NCI-H2171 (cell line): Measurements from ENCODE around the gene NCAM2.
"Not testable (repeated sequence)": the region's sequence is repeated elsewhere in the genome, so short reads cannot be mapped to it uniquely, and the experiment has no call there.

Experiments
- DNase-seq: peaks from one replicate; lab custom pipeline; 2025; lab: John Stamatoyannopoulos, UW

The NCAM2 gene

DNA sequence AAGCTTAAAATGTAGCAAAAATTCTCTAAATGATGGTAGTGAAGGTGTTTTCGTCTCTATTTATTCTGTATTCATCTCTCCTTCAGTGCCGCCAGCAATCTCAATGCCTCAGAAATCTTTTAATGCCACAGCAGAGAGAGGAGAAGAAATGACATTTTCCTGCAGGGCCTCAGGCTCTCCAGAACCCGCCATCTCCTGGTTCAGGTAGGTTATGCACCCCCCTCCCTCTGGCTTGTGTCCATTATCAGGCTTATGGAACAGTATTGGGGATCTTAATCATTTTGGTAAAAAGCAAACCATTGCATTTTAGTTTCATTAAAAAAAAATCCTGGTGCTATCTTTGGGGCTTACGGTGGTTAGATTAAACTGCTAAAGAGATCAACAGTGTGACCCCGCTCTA lies 326.1 kb downstream of the NCAM2 start:
- DNase-seq = no peak

DNA sequence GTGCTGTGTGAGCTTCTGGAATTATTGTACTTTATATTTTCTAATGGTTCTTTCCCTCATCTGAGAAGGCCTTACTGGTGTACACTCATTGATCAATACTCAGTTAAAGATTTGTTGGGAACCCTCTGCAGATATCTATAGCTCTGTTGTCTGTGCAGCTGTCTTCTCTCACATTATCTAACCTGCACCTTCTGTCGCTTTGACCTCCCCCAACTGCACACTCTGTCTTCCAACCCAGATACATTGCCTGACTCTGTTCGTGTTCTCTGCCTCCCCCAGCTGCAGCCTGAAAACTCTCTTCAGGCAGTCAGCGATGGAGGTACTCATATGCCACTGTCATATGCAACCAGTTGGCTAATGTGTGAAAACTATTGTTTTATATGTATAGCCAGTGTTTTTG lies 334.3 kb downstream of the NCAM2 start:
- no peak for DNase-seq

DNA sequence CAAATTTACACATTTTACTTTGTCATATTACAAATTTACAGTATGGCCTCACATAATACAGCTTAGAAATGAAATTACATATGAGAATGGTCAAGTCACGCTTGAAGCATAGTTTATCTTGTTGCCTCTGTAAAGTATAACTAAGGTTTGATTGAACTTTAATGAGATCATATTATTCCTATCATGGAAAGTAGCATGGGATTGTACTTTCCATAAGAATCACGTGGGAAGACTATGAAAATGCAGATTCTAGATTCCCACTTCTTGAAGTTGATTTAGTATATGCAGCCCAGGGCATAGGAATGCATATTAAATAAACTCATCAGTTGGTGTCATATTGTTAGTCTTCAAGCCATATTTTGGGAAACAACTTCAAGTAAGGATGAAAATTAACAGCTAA lies 342.8 kb downstream of the NCAM2 start:
- DNase-seq = no peak

DNA sequence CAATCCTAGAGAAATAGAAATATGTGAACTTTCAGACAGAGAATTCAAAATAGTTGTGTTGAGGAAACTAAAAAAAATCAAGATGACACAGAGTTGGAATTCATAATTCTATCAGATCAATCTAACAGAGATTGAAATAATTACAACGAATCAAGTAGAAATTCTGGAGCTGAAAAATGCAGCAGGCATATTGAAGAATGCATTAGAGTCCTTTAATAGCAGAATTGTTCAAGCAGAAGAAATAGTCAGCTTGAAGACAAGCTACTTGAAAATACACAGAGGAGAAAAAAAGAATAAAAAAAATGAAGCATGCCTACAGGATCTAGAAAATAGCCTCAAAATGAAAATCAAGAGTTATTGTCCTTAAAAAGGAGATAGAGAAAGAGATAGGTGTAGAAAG lies 347.1 kb downstream of the NCAM2 start:
- no peak for DNase-seq

DNA sequence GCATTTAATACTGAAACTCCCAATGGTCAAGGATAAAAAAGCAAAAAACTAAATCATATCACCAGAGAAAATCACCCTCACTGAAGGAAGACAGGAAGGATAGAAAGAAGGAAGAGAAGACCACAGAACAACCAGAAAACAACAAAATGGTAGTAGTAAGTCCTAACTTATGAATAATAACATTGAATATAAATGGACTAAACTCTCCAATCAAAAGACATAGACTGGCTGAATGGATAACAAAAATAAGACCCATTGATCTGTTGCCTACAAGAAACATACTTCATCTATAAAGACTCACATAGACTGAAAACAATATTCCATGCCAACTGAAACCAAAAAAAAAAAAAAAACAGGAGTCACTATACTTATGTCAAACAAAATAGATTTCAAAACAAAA lies 347.7 kb downstream of the NCAM2 start:
- no peak for DNase-seq

DNA sequence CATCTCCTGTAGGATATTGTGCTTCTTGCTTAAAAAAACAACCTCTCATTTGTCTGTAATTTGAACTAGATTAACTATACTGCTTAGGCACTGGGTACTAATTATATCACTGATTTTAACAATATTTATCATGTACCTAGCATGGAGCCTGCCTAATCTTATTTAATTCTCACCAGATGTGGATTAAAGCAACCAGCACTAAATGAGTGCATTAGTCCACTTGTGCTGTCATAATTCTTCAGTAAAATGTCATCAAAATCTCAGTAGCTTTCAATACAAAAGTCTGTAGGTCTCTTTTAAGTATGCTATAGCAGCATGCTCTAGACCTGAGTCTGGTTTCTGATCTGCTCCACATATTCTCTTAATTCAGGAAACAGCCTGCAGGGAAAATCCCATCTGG lies 368.1 kb downstream of the NCAM2 start:
- DNase-seq = no peak

DNA sequence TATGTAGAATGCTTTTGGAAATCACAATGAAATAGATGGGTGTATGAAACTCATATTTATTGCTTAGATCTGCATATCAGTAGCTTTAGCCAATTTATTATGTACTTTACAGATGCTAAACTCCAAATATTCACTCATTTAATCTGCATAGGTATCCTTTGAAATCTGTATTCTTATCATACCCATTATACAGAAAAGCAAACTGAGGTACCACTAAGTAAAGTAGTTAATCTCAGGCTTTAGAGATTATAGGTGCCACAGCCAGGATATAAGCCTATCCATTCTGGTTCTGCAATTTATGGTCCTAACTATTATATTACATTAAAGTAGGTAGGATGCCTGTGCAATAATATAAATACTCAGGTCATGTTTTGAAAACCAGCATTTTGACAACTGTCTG lies 369.4 kb downstream of the NCAM2 start:
- DNase-seq = no peak

DNA sequence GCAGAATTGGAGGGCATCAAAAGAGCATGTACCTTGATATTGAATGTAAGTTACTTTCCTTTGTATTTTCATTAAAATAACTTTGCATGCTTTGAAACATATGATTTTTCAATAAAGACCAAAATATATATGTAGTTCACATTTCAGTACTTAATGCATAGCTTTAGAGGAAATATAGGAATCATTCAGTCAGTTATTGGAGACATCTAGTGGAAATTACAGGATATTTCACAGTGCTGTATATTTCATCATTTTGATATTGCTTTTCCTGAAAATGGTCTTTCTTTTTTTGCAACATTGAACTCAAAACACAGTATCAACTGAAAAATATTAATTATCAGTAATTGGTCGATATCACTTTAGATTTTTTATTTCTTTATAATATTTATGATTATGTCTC lies 375.8 kb downstream of the NCAM2 start:
- DNase-seq = no peak

DNA sequence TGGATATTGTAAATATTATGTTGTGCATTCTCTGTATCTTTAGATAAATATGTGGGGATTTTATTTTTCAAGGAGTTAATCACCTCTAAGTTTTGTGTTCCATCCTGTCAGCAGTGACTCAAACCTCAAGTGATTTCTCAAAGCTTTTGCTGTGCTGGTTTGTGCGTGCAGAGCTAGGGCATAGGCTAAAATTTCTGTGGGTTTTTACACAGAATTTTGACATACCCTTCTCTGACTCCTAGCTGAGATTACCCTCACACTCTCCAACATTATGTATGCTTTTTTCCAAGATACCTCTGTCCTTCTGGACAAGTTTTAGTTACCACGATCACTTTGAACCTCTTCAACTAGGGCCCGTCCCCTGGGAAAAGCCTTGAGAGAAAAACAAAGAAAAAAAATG lies 384.9 kb downstream of the NCAM2 start:
- DNase-seq = no peak

DNA sequence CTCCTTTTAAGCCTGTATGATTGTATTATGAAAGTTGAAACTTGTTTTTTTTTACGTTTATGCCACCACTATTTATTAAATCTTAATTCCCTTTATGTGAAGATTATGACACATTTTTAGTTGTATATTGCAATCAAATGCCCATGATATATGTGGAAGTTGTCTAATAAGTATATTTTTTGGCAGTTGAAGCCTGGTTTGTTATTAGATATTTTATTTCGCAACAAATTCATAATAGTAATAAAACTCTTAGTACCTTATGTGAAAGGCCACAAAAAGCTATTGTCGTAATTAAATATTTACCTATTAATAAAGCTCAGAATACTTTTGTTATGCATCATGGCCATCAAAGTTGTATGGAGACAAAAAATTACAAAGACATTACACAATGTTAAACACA lies 386.8 kb downstream of the NCAM2 start:
- no peak for DNase-seq

DNA sequence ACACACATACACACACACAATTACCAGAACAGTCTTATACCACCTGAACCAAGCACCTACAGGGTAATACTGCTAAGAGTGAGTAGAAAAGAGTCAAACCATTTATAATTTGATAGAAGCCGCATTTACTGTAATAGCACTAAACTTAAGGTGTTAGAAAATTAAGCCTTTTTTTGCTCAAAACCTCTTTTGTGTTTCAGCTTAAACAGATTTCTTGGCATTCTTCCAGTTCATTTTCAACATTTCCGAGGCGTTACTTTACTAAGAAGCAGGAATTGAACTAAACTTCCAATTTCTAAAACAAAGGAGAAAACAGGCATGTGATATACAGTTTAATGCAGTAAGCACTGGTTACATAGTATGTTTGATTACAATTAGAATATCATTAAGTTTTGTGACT lies 387.2 kb downstream of the NCAM2 start:
- DNase-seq = no peak

DNA sequence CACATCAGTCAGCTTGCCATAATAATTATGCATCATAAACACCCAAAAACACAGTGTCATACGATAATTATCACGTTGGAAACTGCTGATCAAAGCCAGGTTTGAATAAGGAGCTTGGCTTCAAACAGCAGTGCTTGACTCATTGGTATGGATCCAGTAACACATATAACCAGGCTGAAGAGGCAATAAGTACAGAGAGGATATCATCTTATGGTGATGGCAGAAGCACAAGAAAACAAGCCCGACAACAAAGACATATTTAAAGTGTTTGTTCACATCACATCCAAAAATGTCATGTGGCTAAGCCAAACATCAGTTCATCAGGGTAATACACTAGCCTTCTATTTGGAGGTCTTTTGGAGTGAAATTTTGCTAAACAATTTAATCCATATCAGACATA lies 389.7 kb downstream of the NCAM2 start:
- no peak for DNase-seq

DNA sequence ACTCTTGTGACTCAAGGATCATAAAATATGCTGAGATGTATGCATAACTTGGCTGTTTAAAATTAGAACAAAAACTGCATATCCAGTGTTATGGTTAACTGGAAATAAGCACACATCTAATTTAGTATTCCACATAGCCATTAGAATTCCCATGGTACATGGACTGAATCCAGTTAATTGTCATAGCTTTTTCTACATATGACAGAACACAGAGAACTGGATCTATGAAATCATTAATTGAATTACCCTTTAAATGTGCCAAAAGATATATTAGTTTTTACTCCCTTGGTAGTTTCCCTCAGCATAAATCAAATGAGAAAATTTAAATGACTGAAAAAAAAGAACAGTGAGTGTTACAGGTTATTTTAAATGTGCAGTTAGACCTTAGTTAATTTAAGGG lies 395.9 kb downstream of the NCAM2 start:
- no peak for DNase-seq

DNA sequence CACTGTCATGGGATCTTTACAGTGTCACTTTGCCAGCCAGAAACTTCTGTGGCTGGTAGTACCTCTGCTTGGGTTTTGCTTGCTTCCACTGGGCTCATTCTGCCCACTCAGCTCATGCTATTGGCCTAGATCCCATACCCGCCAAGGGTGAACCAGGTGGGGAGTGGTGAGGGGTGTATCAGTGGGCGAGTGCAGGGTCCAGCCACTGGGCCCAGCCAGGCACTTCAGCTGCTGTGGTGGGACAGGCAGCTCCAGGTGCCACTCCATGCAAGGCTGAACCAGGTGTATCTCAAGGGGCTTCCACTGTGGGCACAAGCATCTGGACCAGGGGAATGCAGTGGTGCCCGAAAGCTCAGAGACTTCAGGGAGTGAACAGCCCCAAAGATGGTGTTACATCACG lies 398.2 kb downstream of the NCAM2 start:
- DNase-seq = no peak

DNA sequence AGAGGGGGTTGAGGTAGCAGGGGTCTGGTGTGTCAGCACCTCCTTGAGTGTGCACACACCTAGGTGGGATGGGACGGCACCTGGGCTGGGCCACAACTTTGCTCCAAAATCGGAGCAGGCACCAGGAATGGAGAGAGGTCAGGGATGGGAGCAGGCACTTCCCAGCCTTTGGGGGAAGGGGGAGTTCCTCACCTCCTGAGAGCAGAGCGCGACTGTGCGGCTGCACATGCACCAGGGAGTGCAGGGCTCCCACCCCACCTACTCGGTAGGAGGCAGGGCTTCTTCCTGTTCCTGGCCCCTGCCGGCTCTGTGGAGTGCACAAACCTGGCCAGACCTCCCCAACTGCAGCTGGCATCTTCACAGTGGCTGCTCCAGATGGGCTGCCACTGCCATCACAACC lies 399.3 kb downstream of the NCAM2 start:
- no peak for DNase-seq

DNA sequence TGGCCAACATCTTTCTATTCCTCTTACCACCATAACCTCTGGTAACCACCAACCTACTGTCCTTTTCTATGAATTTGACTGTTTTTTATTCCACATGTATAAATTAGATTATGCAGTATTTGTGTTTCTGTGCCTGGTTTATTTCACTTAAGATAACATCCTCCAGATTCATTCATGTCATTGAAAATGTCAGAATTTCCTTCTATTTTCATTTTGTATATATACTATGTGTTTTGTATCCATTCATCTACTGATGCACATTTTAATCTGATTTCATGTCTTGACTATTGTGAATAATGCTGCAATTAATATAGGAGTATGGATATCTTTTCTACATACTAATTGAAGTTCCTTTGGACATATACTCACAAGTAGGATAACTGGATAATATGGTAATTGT lies 403.2 kb downstream of the NCAM2 start:
- no peak for DNase-seq

DNA sequence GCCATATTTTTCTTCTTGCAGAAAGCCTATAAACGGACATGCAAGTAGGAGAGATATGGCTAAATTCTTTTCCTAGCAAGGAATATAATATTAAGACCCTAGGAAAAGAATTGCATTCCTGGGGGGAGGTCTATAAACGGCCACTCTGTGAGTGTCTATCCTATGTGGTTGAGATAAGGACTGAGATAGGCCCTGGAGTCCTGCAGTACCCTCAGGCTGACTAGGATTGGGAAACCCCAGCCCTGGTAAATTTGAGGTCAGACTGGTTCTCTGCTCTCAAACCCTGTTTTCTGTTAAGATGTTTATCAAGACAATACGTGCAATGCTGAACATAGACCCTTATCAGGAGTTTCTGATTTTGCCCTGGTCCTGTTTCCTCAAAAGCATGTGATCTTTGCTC lies 404.0 kb downstream of the NCAM2 start:
- not testable (repeated sequence) for DNase-seq

DNA sequence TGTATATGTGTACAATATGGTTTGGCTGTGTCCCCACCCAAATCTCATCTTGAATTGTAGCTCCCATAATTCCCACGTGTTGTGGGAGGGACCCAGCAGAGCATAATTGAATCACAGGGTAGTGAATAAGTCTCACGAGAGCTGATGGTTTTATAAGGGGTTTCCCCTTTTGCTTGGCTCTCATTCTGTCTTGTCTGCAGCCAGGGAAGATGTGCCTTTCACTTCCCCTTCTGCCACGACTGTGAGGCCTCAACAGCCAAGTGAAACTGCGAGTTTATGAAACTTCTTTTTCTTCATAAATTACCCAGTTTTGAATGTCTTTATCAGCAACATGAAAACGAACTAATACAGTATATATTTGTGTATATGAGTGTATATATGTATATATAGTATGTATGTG lies 406.1 kb downstream of the NCAM2 start:
- DNase-seq = not testable (repeated sequence)

DNA sequence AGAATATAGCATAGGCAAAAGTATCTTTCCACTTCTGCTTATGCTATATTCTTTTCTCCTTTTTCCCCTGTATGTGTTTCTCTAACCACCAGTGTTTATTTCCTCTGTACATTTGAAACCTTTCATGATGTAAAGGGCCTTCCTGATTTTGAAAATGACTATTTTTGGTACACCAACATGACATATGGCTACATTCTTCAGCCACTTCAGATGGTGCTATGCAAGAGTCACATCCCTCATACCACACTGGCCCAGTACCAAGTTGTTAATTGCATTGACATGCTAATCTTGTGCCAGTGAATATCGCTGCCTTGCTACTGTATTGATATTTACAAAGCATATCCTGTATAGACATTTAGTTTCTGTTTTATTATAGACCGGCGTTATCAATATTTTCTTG lies 408.7 kb downstream of the NCAM2 start:
- DNase-seq = no peak

DNA sequence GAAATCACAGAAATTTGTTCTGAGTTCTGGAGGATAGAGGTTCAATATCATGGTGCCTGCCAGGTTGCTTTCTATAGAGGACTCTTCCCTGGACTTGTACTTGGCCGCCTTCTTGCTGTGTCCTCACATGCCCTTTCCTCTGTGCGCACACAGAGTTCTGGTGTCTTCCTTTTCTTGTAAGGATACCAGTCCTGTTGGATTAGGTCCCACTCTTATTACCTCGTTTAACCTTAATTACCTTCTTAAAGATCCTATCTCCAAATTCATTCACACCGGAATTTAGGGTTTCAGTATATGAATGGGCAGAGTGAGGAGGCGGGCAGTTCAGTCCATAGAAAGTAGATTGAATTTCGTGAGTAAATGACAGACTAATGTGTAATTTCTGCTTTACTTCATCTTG lies 413.9 kb downstream of the NCAM2 start:
- no peak for DNase-seq

DNA sequence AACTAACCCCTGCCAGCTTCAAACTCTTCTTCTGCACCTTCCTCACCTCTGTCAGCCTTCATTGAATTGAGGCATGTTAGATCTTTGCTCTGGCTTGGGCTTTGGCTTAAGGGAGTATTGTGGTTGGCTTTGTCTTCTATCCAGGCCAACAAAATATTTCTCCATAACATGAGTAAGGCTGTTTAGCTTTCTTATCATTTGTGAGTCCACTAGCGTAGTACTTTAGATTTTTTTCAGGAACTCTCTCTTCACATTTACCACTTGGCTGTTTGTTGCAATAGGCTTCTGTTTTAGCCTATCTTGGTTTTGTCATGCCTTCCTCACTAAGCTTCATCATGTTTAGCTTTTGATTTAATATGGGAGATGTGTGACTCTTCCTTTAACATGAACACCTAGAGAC lies 417.5 kb downstream of the NCAM2 start:
- no peak for DNase-seq

DNA sequence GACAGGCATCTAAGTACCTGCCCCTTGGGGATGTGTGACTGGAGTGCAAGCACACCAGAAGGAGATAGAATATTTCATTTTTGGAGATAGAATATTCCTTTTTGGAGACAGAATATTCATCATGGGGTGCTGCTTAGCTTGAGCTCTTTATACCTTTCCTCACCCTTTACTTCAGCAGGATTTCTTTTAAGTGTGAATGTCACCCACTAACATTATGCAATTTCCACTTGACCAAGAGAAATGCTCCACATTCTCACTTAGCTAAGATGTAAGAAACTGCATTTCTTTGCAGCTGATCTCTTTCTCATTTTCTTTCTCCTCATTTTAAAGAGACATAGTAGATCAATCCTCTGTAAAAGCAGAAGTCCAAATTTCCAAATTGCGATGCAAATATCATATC lies 436.7 kb downstream of the NCAM2 start:
- no peak for DNase-seq

DNA sequence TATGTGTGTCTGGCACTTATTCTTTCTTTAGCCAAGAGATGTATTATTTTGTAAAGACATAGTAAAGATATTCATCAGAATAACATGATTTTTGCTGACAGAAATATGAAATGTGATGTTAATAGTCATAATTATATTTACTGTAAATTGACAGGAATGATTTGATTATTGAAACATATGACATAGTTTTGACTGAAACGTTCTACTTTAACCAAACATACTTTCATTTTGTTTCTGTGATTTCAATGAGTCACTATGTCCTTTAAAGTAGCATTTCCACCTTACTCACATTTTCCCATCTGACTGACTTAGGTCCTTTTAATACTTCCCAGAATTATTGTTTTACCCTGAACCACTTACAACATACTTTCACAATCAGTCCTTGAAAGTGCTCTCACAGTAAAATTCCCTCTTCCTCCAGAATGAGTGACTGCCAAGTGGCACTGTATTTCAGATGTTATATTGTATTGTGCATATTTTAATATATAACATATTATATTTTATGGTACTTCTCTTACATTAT lies 437.9 kb downstream of the NCAM2 start:
- no peak for DNase-seq

DNA sequence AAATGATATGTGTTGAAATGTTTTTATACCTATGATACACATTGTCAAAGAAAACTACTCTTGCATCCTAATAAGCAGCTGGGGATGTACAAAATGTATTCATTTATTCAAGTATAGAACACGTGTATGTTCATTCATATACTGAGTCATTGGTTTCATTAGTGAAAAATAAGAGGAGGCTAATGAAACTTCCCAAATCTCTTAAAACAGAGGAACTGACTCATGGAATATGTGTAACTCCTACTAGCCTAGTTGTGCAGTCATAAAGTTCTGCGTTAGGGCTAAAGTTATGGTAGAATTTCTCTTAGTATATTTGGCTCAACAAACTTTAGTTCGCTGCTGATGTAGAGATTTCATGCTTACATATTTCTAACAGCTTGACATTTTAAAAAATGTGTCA lies 441.6 kb downstream of the NCAM2 start:
- no peak for DNase-seq

DNA sequence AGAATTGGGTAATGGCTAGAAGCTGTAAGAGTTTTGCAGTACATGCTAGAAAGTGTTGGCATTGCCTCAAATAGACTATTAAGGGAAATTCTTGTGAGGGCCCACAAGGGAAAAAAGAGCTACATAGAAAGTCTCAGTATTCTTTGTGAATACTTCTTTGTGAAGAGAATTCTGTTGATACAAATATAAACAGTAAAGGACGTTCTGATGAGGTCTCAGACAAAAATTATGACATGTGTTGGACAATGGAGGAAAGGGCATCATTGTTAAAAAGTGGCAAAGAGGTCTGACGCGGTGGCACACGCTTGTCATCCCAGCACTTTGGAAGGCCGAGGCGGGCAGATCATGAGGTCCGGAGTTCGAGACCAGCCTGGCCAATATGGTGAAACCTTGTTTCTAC lies 458.9 kb downstream of the NCAM2 start:
- no peak for DNase-seq
